GM08714 (cell line): ENCODE results near the gene PRKCA.

Experiments
- H3K4me3 ChIP-seq: fragments of 200-500 bp; sonication (Bioruptor generic); 2 replicates; pipeline ENCODE4 v1.5.1; 2014; ENCODE audit warnings: mild to moderate bottlenecking, low read length, inconsistent platforms
- ZNF274 ChIP-seq: IDR thresholded peaks from 2 replicates; pipeline ENCODE4 v1.6.1; 2012; ENCODE audit warnings: mild to moderate bottlenecking, low read depth, low read length

Gene PRKCA

DNA sequence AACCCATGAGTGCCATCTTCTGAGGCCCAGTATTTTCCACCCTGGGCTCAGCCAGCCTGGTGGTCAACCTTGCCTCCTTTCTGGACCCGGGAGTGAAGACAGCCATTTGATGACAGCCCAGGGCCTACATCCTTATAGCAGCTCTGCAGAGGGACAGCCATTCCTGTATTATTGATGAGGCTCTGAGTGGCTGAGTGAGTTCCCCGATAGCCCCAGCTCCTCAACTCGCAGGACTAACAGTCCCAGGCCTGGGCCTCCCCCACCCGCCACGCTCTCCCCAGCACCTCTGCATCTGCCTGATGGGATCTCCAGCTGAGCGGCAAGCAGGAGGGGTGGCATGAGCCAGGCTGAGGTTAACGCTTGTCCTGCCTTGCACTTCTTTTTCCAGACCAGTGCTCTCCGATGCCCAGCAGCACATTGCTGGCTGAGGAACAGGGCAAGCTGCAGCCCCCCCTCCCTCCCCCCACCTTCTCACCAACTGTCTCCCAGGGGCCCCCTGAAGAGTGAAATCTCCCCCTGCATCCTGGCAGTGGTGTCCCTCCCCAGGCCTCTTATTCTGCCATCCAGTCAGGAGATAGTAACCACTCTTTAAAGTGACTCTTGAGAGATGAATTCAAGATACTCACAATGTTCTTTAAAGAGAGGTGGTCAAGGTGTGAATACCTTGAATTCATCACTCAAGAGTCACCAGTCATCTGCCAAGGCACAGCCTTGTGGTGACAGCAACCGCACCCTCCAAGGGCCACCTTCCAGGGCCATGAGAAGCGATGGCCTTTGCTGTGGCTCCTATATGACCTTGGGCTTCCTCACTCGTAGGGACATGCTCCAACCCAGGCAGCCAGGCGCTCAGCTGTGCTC, 556.0 kb downstream of the PRKCA start:
- no peak for TF ChIP-seq ZNF274
- no peak overlapping the region for H3K4me3 ChIP-seq

DNA sequence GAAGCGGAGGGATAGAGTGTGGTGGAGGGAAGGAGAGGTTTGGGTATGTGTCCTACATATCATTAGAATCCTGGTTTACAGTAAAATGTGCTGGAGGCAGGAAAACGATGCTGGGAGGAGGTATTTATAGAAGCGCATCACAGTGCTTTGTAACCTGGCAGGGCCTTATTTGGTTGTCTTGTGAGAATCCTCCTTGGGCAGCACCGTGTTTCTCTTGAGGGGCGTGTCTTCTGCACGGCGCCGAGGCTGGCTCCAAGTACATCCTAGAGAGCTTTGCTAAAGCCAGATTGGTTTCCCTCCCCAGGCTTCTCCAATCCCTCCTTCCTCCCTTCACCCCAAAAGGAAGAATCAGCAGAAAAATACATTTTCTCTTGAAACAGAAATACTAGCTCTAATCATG, 556.9 kb downstream of the PRKCA start:
- no peak overlapping the region for H3K4me3 ChIP-seq
- no peak for TF ChIP-seq ZNF274

DNA sequence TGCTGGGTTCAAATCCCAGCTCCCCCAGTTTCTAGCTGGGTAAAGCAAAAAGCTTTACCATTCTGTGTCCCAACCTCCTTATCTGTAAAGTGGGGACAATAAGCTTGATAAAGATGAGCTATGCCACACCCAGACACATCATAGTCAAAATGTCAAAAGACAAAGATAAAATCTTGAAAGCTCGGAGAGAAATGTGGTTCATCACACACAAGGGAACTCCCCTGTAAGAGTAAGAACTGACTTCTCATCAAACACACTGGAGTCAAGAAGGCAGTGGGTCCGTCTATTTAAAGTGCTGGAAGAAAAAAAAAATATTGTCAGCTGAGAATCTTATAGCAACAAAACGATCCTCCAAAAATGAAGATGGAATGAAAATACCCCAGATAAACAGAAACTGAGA, 557.8 kb downstream of the PRKCA start:
- no peak for TF ChIP-seq ZNF274
- no peak overlapping the region for H3K4me3 ChIP-seq
